GM23248 (cell line): ENCODE measurements around the gene WASF3.

Experiments
- EZH2 ChIP-seq: fragments of 200-600 bp; sonication (generic); IDR thresholded peaks from 2 replicates; pipeline ENCODE4 v1.6.1; 2018; ENCODE audit warnings: antibody characterized with exemption, mild to moderate bottlenecking; ENCODE audit not compliant: insufficient read depth, poor library complexity, severe bottlenecking
- EZH2phosphoT487 ChIP-seq: fragments of 200-600 bp; sonication (generic); IDR thresholded peaks from 2 replicates; pipeline ENCODE4 v1.6.1; 2018; ENCODE audit warnings: antibody characterized with exemption, moderate library complexity, mild to moderate bottlenecking, low read depth; ENCODE audit not compliant: insufficient read depth

DNA sequence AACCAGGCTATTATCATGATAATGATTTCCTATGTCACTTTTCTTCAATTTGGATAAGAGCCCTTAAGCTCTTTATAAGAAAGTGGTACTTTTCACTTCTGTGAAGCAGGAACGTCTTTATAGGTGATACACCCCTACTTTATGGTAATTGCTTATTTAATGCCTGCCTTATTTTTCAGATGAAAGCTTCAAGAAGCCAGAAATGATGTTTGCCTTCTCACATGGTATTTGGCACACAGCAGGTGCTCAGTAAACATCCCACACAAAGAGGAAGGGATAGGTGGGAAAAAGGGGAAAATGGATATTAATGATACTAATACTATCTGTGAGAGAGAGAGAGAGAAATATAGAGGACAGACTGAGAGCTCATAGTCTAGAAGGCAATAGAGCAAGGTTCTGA lies 29.0 kb upstream of the WASF3 start:
- no peak for TF ChIP-seq EZH2phosphoT487
- TF ChIP-seq EZH2: no peak
